Psoas muscle (tissue), 8 donors: ENCODE measurements around the gene RGS12. TPM values are rescaled to one million over a fixed set of nuclear protein-coding genes. Genes with fewer than 3 reads are reported as not detected.

Experiments
- ATAC-seq, 4 donors: fragments of 200-7000 bp; cut with Tn5 transposase; one replicate each; pipeline ENCODE4 v1.9.1; 2020; ENCODE audit warnings: moderate library complexity in 3 of 4, mild to moderate bottlenecking in 2 of 4
- DNase-seq, 2 donors: peaks; one replicate each; pipeline ENCODE4 v3.0.0-alpha.2; 2020
- H3K27ac ChIP-seq: fragments of 200-600 bp; one replicate; pipeline ENCODE4 v1.8.0; 2022
- H3K27me3 ChIP-seq, 3 donors: fragments of 200-600 bp in 1 of 3; one replicate each; pipeline versions ENCODE4 v1.6.1 to v1.8.0; 2013 to 2022; ENCODE audit warnings: low read length in 2 of 3, mild to moderate bottlenecking in 2 of 3, moderate library complexity in 1 of 3; ENCODE audit not compliant: insufficient read depth in 3 of 3
- H3K36me3 ChIP-seq, 2 donors: fragments of 200-600 bp in 1 of 2; one replicate each; pipeline versions ENCODE4 v1.6.1 to v1.8.0; 2013 to 2022; ENCODE audit warnings: low read depth in 1 of 2, mild to moderate bottlenecking in 1 of 2, moderate library complexity in 1 of 2; ENCODE audit not compliant: insufficient read depth in 1 of 2
- H3K4me1 ChIP-seq: fragments of 200-600 bp; one replicate; pipeline ENCODE4 v1.8.0; 2022
- H3K4me3 ChIP-seq: fragments of 200-600 bp; one replicate; pipeline ENCODE4 v1.8.0; 2022; ENCODE audit warnings: mild to moderate bottlenecking
- H3K9me3 ChIP-seq: fragments of 200-600 bp; one replicate; pipeline ENCODE4 v1.8.0; 2022
- WGBS, 3 donors: extraction: QIAGEN DNeasy Blood & Tissue Kit; methylation state at CpG; one replicate each; pipeline versions ENCODE4 v1.1.6 to v1.1.7; 2013; 5-methylcytosine and 5-hydroxymethylcytosine counted together
- intact Hi-C, 2 donors: fragments of 100-400 bp; cut with DNase I; formaldehyde crosslinking; loops; one replicate each; pipeline versions ENCODE4 v1.11.0 to v1.14.2; 2022
- polyA plus RNA-seq, 3 donors: library from polyadenylated mRNA; stranded (reverse); fragments of 200-250 nt; gene quantifications; one replicate each; pipeline ENCODE4 v1.2.3, GENCODE V29; 2013
- total RNA-seq, 4 donors: library from RNA; stranded (reverse); fragmentation: NEBNext Ultra II Directional in 2 of 4; extraction: Animal tissue kit (Norgen Biotek cat#: 25700) in 2 of 4; gene quantifications; one replicate each; pipeline versions ENCODE4 v1.2.1 to v1.2.4, GENCODE V29; 2021 to 2023
- TF ChIP-seq, protein P1 (sequence below): fragments of 200-600 bp; IDR thresholded peaks from one replicate; pipeline ENCODE4 v1.8.0; 2022; ENCODE audit warnings: antibody characterized with exemption
- donor health status: healthy with polysubstance abuse.
- donor health status: DM: no; HTN: no; CAD: no; lungs with moderate emphysema.
- donor health status: Bipolar disorder and iron deficiency.
- donor health status: healthy.
- donor health status: DM: yes; HTN: yes; CAD: no.
- donor health status: DM: no; HTN: no; CAD: no.
- donor health status: DM: no; HTN: no; CAD: no.
- donor health status: DM: yes; HTN: yes; CAD: no.

RGS12 gene
- total and polyA plus RNA-seq, 7 donors = 7.5 to 29.0 (median 17.6) TPM

DNA sequence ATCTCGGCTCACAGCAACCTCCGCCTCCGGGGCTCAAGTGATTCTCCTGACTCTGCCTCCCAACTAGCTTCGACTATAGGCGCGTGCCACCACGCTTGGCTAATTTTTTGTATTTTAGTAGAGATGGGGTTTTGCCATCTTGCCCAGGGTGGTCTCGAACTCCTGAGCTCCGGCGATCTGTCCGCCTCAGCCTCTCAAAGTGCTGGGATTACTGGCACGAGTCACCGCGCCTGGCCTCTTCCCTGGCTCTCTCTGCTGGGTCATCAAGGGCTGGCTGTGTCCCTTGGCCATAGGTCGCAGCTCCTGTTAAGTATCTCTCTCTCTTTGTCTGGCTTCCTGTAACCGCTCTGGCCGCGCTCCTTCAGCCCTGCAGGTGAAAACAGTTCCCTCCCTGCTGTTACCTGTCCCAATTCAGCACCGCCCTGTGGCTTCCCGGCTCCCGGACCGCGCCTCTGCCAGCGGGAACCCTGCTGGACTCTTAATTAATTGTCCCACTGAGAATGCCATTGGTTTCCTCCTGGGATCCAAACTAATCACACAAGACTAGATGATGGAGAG, 1.3 kb upstream of the RGS12 start:
- peak in 3 of 4 donors; percentile 18 to 41 (median 22) for ATAC-seq
- Histone ChIP-seq H3K4me3 (peak overlapping the region; percentile 88), H3K4me1 (peaks cover 30% of the 10 kb centered on the region), H3K27me3 (no peaks in the 10 kb centered on the region), H3K9me3 (no peaks in the 10 kb centered on the region), H3K36me3 (no peaks in the 10 kb centered on the region), H3K27ac (peak overlapping the region; percentile 96)
- intact Hi-C loops = loop anchor here in 1 of 2 donors (5.0 kb wide), 1 partner anchor 89 kb away; no protein-coding TSS in a partner anchor
- 29 to 41% (median 37%) methylated on average over 24 of the region's 24 CpGs for WGBS, 3 donors
- TF ChIP-seq, protein P1, sequence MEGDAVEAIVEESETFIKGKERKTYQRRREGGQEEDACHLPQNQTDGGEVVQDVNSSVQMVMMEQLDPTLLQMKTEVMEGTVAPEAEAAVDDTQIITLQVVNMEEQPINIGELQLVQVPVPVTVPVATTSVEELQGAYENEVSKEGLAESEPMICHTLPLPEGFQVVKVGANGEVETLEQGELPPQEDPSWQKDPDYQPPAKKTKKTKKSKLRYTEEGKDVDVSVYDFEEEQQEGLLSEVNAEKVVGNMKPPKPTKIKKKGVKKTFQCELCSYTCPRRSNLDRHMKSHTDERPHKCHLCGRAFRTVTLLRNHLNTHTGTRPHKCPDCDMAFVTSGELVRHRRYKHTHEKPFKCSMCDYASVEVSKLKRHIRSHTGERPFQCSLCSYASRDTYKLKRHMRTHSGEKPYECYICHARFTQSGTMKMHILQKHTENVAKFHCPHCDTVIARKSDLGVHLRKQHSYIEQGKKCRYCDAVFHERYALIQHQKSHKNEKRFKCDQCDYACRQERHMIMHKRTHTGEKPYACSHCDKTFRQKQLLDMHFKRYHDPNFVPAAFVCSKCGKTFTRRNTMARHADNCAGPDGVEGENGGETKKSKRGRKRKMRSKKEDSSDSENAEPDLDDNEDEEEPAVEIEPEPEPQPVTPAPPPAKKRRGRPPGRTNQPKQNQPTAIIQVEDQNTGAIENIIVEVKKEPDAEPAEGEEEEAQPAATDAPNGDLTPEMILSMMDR = no peak
- peak in 1 of 2 donors; percentile 68 for DNase-seq

- H3K27me3 ChIP-seq = no peaks in the 10 kb centered on the region
- no peaks in the 10 kb centered on the region for H3K9me3 ChIP-seq
- peak overlapping the region; percentile 96 for H3K27ac ChIP-seq
- H3K36me3 ChIP-seq = no peaks in the 10 kb centered on the region
- peak; percentile 74 to 86 for DNase-seq
- WGBS, 3 donors = 0 to 1% (median 0%) methylated on average over 34 to 60 of the region's 60 CpGs
- intact Hi-C loops = loop anchor here in 1 of 2 donors (5.0 kb wide), 1 partner anchor 90 kb away; no protein-coding TSS in a partner anchor
- H3K4me1 ChIP-seq = peaks cover 30% of the 10 kb centered on the region
- ATAC-seq = peak; percentile 73 to 82 (median 75)
- TF ChIP-seq, protein P1 = no peak
- peak overlapping the region; percentile 88 for H3K4me3 ChIP-seq
These were observed 751 bp upstream of the RGS12 start for GRCh38 chr4:3291969-3292570.

GRCh38 chr4:3293401-3294391, 875 bp downstream of the RGS12 start:
- Histone ChIP-seq H3K9me3 (no peaks in the 10 kb centered on the region), H3K36me3 (no peaks in the 10 kb centered on the region), H3K27ac (peak overlapping the region; percentile 96), H3K4me3 (peak overlapping the region; percentile 88), H3K27me3 (no peaks in the 10 kb centered on the region), H3K4me1 (peaks cover 32% of the 10 kb centered on the region)
- TF ChIP-seq, protein P1 = no peak
- intact Hi-C loops = loop anchor here in 1 of 2 donors (5.0 kb wide), 1 partner anchor 91 kb away; no protein-coding TSS in a partner anchor
- whole genome bisulfite sequencing, 3 donors = 17 to 29% (median 18%) methylated on average over 30 to 42 of the region's 42 CpGs
- DNase-seq = no peak
- ATAC-seq = no peak

DNA sequence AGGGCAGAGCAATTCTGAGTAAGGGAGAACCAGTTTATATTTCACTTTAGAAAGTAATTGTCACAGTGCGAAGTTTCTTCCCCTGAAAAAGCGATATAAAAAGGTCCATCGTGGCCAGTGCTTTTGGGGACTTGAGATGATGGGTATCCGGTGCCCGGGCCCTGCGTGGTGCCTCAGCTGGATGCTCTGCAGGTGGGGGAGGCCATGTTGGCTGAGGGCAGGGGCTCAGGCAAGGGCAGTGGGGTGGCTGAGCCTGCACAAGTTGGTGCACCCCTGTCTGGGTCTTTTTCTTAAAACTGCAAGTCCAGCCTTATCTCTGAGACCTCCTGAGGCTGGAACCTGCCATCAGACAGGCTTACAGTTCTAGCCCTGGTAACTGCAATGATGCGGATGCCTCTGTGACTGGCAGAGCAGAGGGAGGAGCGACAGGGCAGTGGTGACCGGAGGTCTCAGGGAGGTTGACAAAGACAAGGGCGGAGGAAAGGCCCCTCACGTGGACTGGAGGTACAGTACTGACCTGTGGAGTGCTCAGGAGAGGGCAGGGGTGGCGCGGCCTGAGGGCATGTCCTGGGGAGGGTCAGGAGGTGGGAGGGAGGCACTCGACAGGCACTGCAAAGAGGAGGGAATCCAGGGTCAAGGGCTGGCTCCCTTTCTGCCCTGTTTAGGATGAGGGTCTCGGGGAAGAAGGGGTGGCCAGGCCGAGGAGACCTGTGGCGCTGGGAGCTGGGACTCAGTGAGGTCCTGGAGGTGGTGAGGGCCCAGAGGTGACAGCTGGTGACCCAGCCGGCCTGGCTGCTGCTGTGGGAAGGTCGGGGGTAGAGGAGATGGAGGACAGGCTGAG, 1.8 kb downstream of the RGS12 start:
- no peaks in the 10 kb centered on the region for H3K9me3 ChIP-seq
- H3K36me3 ChIP-seq = no peaks in the 10 kb centered on the region
- DNase-seq = no peak
- 88 to 94% (median 92%) methylated on average over 19 of the region's 19 CpGs for WGBS, 3 donors
- H3K27me3 ChIP-seq = no peaks in the 10 kb centered on the region
- TF ChIP-seq, protein P1 = no peak
- H3K4me3 ChIP-seq = peak overlapping the region; percentile 88
- peak overlapping the region; percentile 96 for H3K27ac ChIP-seq
- intact Hi-C loops = loop anchor here in 1 of 2 donors (5.0 kb wide), 1 partner anchor 92 kb away; no protein-coding TSS in a partner anchor
- ATAC-seq = no peak
- H3K4me1 ChIP-seq = peaks cover 38% of the 10 kb centered on the region
